ENCODE data around the gene ATOH8.

ATOH8 gene

GRCh38 chr2:85718885-85719492 is 34.8 kb upstream of the ATOH8 start:
- Histone ChIP-seq H3K4me1 (ENCODE audit: control insufficient read depth, insufficient read depth, low read length) (no peaks in the 10 kb centered on the region), H3K9me3 (ENCODE audit: control insufficient read depth, insufficient read depth, low read depth, low read length) (no peaks in the 10 kb centered on the region; the same call in 1 of the 2 replicates), H3K9ac (ENCODE audit: low read length) (no peak overlapping the region), H3K27ac (ENCODE audit: low read depth, low read length) (no peak overlapping the region), H3K27me3 (ENCODE audit: control insufficient read depth, insufficient read depth, low read length) (no peaks in the 10 kb centered on the region), H3K36me3 (ENCODE audit: control insufficient read depth, insufficient read depth, low read length) (no peaks in the 10 kb centered on the region), H3K4me3 (ENCODE audit: low read depth, low read length) (no peak overlapping the region)

DNA sequence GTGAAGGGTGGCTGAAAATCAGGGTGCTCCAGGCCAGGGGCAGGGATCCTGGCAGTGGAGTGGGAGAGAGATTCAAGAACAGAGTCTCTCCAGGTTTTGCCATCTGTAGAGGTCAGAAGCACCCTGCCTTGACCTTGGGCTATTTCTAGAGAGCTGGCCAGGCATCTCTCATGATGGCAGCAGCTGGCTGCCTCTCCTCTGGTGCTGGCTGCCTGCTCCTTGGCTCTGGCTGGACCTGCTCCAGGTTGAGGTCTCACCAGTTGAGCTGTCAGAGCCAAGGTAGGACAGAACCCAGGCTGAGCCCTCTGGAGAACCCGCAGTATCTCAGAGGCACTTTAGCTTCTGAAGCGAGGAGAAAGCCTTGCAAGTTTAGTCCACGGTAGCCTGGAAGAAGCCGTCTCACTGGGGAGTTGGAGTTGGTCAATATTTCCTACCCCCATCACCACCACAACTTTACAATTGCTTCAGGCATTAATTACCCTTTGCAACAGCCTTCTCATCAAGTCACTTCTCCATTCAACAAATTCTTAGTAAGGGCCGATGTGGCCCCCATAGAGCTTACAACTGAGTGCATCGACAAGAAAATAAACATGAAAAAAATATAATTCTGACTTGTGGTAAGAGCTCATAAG is 34.1 kb upstream of the ATOH8 start:
- Histone ChIP-seq H3K4me3 (ENCODE audit: low read depth, low read length) (no peak overlapping the region), H3K36me3 (ENCODE audit: control insufficient read depth, insufficient read depth, low read length) (no peaks in the 10 kb centered on the region), H3K4me1 (ENCODE audit: control insufficient read depth, insufficient read depth, low read length) (no peaks in the 10 kb centered on the region), H3K27me3 (ENCODE audit: control insufficient read depth, insufficient read depth, low read length) (no peaks in the 10 kb centered on the region), H3K9me3 (ENCODE audit: control insufficient read depth, insufficient read depth, low read depth, low read length) (no peaks in the 10 kb centered on the region; the same call in 1 of the 2 replicates), H3K9ac (ENCODE audit: low read length) (no peak overlapping the region), H3K27ac (ENCODE audit: low read depth, low read length) (no peak overlapping the region)

GRCh38 chr2:85720533-85720932 is 33.3 kb upstream of the ATOH8 start:
- Histone ChIP-seq H3K4me1 (ENCODE audit: control insufficient read depth, insufficient read depth, low read length) (no peaks in the 10 kb centered on the region), H3K27me3 (ENCODE audit: control insufficient read depth, insufficient read depth, low read length) (no peaks in the 10 kb centered on the region), H3K27ac (ENCODE audit: low read depth, low read length) (no peak overlapping the region), H3K9ac (ENCODE audit: low read length) (no peak overlapping the region), H3K4me3 (ENCODE audit: low read depth, low read length) (no peak overlapping the region), H3K36me3 (ENCODE audit: control insufficient read depth, insufficient read depth, low read length) (no peaks in the 10 kb centered on the region), H3K9me3 (ENCODE audit: control insufficient read depth, insufficient read depth, low read depth, low read length) (no peaks in the 10 kb centered on the region; the same call in 1 of the 2 replicates)

GRCh38 chr2:85721641-85722040 is 32.1 kb upstream of the ATOH8 start:
- H3K4me3 ChIP-seq (ENCODE audit: low read depth, low read length) = no peak overlapping the region
- H3K27ac ChIP-seq (ENCODE audit: low read depth, low read length) = no peak overlapping the region
- H3K4me1 ChIP-seq (ENCODE audit: control insufficient read depth, insufficient read depth, low read length) = no peaks in the 10 kb centered on the region
- H3K36me3 ChIP-seq (ENCODE audit: control insufficient read depth, insufficient read depth, low read length) = no peaks in the 10 kb centered on the region
- H3K27me3 ChIP-seq (ENCODE audit: control insufficient read depth, insufficient read depth, low read length) = no peaks in the 10 kb centered on the region
- no peaks in the 10 kb centered on the region; the same call in 1 of the 2 replicates for H3K9me3 ChIP-seq (ENCODE audit: control insufficient read depth, insufficient read depth, low read depth, low read length)
- no peak overlapping the region for H3K9ac ChIP-seq (ENCODE audit: low read length)

- no peaks in the 10 kb centered on the region; the same call in 1 of the 2 replicates for H3K9me3 ChIP-seq (ENCODE audit: control insufficient read depth, insufficient read depth, low read depth, low read length)
- no peaks in the 10 kb centered on the region for H3K4me1 ChIP-seq (ENCODE audit: control insufficient read depth, insufficient read depth, low read length)
- H3K36me3 ChIP-seq (ENCODE audit: control insufficient read depth, insufficient read depth, low read length) = no peaks in the 10 kb centered on the region
- H3K4me3 ChIP-seq (ENCODE audit: low read depth, low read length) = no peak overlapping the region
- H3K27me3 ChIP-seq (ENCODE audit: control insufficient read depth, insufficient read depth, low read length) = no peaks in the 10 kb centered on the region
- H3K9ac ChIP-seq (ENCODE audit: low read length) = no peak overlapping the region
- H3K27ac ChIP-seq (ENCODE audit: low read depth, low read length) = no peak overlapping the region
These were observed 31.3 kb upstream of the ATOH8 start for GRCh38 chr2:85722519-85722918.

GRCh38 chr2:85723707-85724360 is 30.0 kb upstream of the ATOH8 start:
- Histone ChIP-seq H3K9me3 (ENCODE audit: control insufficient read depth, insufficient read depth, low read depth, low read length) (no peaks in the 10 kb centered on the region; the same call in 1 of the 2 replicates), H3K4me3 (ENCODE audit: low read depth, low read length) (no peak overlapping the region), H3K9ac (ENCODE audit: low read length) (no peak overlapping the region), H3K27me3 (ENCODE audit: control insufficient read depth, insufficient read depth, low read length) (no peaks in the 10 kb centered on the region), H3K27ac (ENCODE audit: low read depth, low read length) (no peak overlapping the region), H3K36me3 (ENCODE audit: control insufficient read depth, insufficient read depth, low read length) (no peaks in the 10 kb centered on the region), H3K4me1 (ENCODE audit: control insufficient read depth, insufficient read depth, low read length) (no peaks in the 10 kb centered on the region)

DNA sequence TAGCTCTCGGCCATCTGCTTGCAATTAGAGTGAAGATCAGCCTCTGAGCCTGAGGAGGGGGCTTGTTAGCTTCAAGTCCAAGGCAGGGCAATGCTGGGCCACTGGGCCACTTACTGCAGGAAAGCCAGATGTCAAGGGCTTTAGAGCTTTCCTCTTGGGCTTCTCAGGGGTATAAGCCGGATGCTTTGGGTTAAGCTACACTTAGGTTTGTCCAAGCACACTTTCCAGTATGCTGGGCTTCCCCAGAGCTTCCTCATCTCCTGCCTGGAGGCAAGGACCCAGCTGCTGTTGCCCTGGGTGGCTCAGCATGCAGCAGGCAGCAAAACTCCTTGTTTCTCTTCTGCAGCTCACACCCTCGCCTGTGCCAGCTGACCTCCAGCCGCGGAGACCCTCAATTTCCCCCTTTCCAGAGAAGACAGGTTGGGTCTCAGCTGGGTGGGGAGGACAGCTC is 29.0 kb upstream of the ATOH8 start:
- Histone ChIP-seq H3K9me3 (ENCODE audit: control insufficient read depth, insufficient read depth, low read depth, low read length) (no peaks in the 10 kb centered on the region; the same call in 1 of the 2 replicates), H3K9ac (ENCODE audit: low read length) (no peak overlapping the region), H3K27ac (ENCODE audit: low read depth, low read length) (no peak overlapping the region), H3K36me3 (ENCODE audit: control insufficient read depth, insufficient read depth, low read length) (no peaks in the 10 kb centered on the region), H3K4me3 (ENCODE audit: low read depth, low read length) (no peak overlapping the region), H3K4me1 (ENCODE audit: control insufficient read depth, insufficient read depth, low read length) (no peaks in the 10 kb centered on the region), H3K27me3 (ENCODE audit: control insufficient read depth, insufficient read depth, low read length) (no peaks in the 10 kb centered on the region)

DNA sequence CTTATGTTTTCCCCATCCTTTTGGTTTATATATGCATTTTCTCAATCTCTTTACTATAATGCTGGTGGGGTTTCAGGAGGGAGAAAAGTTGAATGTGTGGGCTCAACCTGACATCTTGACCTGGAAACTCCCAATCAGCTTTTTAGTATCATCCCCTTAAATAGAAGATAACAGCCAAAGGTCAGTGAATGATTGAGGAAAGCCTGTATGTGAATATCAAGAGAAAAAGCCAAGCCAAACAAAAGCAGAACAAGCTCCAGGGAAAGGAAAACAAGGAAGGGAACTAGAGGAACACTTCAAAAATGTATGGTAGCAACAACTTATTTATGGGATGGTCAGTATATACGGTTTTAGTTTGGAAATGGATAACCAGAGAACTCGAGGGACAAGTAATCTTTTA is 28.3 kb upstream of the ATOH8 start:
- Histone ChIP-seq H3K4me1 (ENCODE audit: control insufficient read depth, insufficient read depth, low read length) (no peaks in the 10 kb centered on the region), H3K4me3 (ENCODE audit: low read depth, low read length) (no peak overlapping the region), H3K27me3 (ENCODE audit: control insufficient read depth, insufficient read depth, low read length) (no peaks in the 10 kb centered on the region), H3K27ac (ENCODE audit: low read depth, low read length) (no peak overlapping the region), H3K9ac (ENCODE audit: low read length) (no peak overlapping the region), H3K36me3 (ENCODE audit: control insufficient read depth, insufficient read depth, low read length) (no peaks in the 10 kb centered on the region), H3K9me3 (ENCODE audit: control insufficient read depth, insufficient read depth, low read depth, low read length) (no peaks in the 10 kb centered on the region; the same call in 1 of the 2 replicates)

DNA sequence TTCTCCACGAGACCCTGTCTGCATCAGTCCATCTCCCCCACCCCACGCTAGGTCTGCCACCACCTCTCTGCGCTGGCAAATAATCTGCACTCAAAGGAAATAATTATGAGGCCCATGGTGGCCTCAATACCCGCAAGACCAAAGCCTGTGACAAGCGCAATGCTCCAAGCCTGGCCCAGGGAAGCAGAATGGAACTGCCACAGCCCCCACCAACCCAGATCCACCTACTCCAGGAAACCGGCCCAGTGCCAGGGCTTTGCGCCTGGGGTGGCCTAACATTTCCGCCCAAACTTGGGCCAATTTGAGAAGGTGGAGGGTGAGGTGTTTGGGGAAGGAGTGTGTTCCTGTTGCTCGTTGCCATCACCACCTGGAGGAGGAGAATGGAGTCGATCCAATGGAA is 26.0 kb upstream of the ATOH8 start:
- H3K27ac ChIP-seq (ENCODE audit: low read depth, low read length) = no peak overlapping the region
- H3K27me3 ChIP-seq (ENCODE audit: control insufficient read depth, insufficient read depth, low read length) = no peaks in the 10 kb centered on the region
- no peaks in the 10 kb centered on the region for H3K36me3 ChIP-seq (ENCODE audit: control insufficient read depth, insufficient read depth, low read length)
- H3K4me1 ChIP-seq (ENCODE audit: control insufficient read depth, insufficient read depth, low read length) = no peaks in the 10 kb centered on the region
- H3K4me3 ChIP-seq (ENCODE audit: low read depth, low read length) = no peak overlapping the region
- H3K9me3 ChIP-seq (ENCODE audit: control insufficient read depth, insufficient read depth, low read depth, low read length) = no peaks in the 10 kb centered on the region
- H3K9ac ChIP-seq (ENCODE audit: low read length) = no peak overlapping the region

DNA sequence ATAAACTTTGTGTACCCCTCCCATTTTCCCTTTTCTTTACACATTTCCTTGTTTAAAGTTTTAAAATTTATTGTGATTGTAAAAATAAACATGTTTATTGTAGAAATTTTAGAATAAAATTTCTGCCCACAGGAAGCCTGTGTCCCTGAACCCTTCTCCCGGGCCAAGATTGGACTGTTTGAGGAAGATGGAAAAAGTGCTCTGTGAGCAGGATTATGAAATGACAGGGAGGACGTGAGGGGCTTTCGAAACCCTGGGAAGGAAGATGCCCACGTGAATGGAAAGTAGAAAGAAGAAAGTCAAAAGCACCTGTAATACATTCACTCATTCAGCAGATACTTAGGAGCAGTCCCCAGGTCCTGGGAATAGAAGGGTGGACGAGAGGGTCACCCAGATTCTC is 25.4 kb upstream of the ATOH8 start:
- H3K9ac ChIP-seq (ENCODE audit: low read length) = no peak overlapping the region
- H3K27ac ChIP-seq (ENCODE audit: low read depth, low read length) = no peak overlapping the region
- H3K4me3 ChIP-seq (ENCODE audit: low read depth, low read length) = no peak overlapping the region
- no peaks in the 10 kb centered on the region for H3K4me1 ChIP-seq (ENCODE audit: control insufficient read depth, insufficient read depth, low read length)
- no peaks in the 10 kb centered on the region for H3K9me3 ChIP-seq (ENCODE audit: control insufficient read depth, insufficient read depth, low read depth, low read length)
- H3K36me3 ChIP-seq (ENCODE audit: control insufficient read depth, insufficient read depth, low read length) = no peaks in the 10 kb centered on the region
- no peaks in the 10 kb centered on the region for H3K27me3 ChIP-seq (ENCODE audit: control insufficient read depth, insufficient read depth, low read length)

Data from HUES6 (cell line).